Adrenal gland (tissue), 12 donors: ENCODE data around the gene ADAMTSL3. TPM values are rescaled to one million over a fixed set of nuclear protein-coding genes. Genes with fewer than 3 reads are reported as not detected.

Source experiments
- DNase-seq, 7 donors: peaks; one replicate each; pipeline ENCODE4 v3.0.0-alpha.2; 2019 to 2020
- H3K27ac ChIP-seq, 5 donors: fragments of 200-600 bp; sonication (generic) in 4 of 5; 1 replicate in 3 of 5; 2 replicates in 2 of 5; pipeline versions ENCODE4 v1.5.1 to v1.8.0; 2016 to 2020; ENCODE audit warnings: mild to moderate bottlenecking in 1 of 5
- H3K27me3 ChIP-seq: fragments of 200-600 bp; 2 replicates; pipeline ENCODE4 v1.8.0; 2021
- H3K36me3 ChIP-seq, 2 donors: fragments of 200-600 bp; replicated peaks in 1 of 2; 1 replicate in 1 of 2; 2 replicates in 1 of 2; pipeline versions ENCODE4 v1.5.1 to v1.8.0; 2018 to 2022
- H3K4me1 ChIP-seq, 2 donors: fragments of 200-600 bp; replicated peaks in 1 of 2; 1 replicate in 1 of 2; 2 replicates in 1 of 2; pipeline versions ENCODE4 v1.5.1 to v1.8.0; 2018 to 2021
- H3K4me3 ChIP-seq, 4 donors: fragments of 200-600 bp; sonication (generic) in 3 of 4; one replicate each; pipeline ENCODE4 v1.5.1; 2016 to 2018
- H3K9me3 ChIP-seq, 3 donors: fragments of 200-600 bp; sonication (generic) in 1 of 3; replicated peaks in 1 of 3; 1 replicate in 2 of 3; 2 replicates in 1 of 3; pipeline versions ENCODE4 v1.5.1 to v1.8.0; 2016 to 2021
- CTCF ChIP-seq, 6 experiments: fragments of 450-650 bp in 4 of 6; fragments of 200-600 bp in 2 of 6; sonication (generic) in 1 of 6; IDR thresholded peaks; 1 replicate in 5 of 6; 2 replicates in 1 of 6; pipeline versions ENCODE4 v1.5.1 to v1.8.0; 2016 to 2021; ENCODE audit warnings: antibody characterized with exemption in 6 of 6, mild to moderate bottlenecking in 2 of 6, moderate library complexity in 1 of 6
- POLR2A ChIP-seq, 2 donors: fragments of 450-650 bp; IDR thresholded peaks; one replicate each; pipeline ENCODE4 v1.6.1; 2017; ENCODE audit warnings: antibody characterized with exemption in 2 of 2, mild to moderate bottlenecking in 2 of 2, moderate library complexity in 1 of 2
- WGBS, 4 donors: extraction: QIAGEN DNeasy Blood & Tissue Kit in 2 of 4; methylation state at CpG; one replicate each; pipeline versions ENCODE4 v1.1.5 to v1.1.7; 2013 to 2017; 5-methylcytosine and 5-hydroxymethylcytosine counted together
- intact Hi-C, 2 donors: fragments of 100-400 bp; cut with DNase I; formaldehyde crosslinking; loops; one replicate each; pipeline versions ENCODE4 v1.14.1 to v1.15.0; 2022 to 2023
- polyA plus RNA-seq, 3 donors: library from polyadenylated mRNA; stranded (reverse); fragments of 200-250 nt in 2 of 3; fragments of 350-450 nt in 1 of 3; fragmentation: Illumina TruSeq in 1 of 3; extraction: RNeasy Lipid Tissue Mini Kit (QIAGEN cat#74804) in 1 of 3; gene quantifications; one replicate each; pipeline ENCODE4 v1.2.3, GENCODE V29; 2013 to 2014
- total RNA-seq, 9 donors: library from RNA; depleted of rRNA in 4 of 9; stranded (reverse); fragments of >200 nt in 4 of 9; fragments of 120-200 nt in 1 of 9; fragmentation: NEBNext Ultra II Directional in 1 of 9; extraction: Animal tissue kit (Norgen Biotek cat#: 25700) in 1 of 9; gene quantifications; one replicate each; pipeline versions ENCODE4 v1.1.0 to v1.2.4, GENCODE V29; 2013 to 2023
- donor health status: healthy with polysubstance abuse.
- donor health status: Bipolar disorder and iron deficiency.
- donor health status: DM: yes; HTN: yes; CAD: no.
- donor health status: DM: no; HTN: no; CAD: no.
- donor health status: DM: no; HTN: no; CAD: no.
- donor health status: DM: yes; HTN: yes; CAD: no.

ADAMTSL3 gene
- total and polyA plus RNA-seq, 12 donors = 0.98 to 19.7 (median 10.5) TPM

GRCh38 chr15:83695246-83695645 is 41.3 kb downstream of the ADAMTSL3 start:
- DNase-seq = no peak
- Histone ChIP-seq H3K4me1 (no peaks in the 10 kb centered on the region), H3K4me3 (no peak overlapping the region), H3K9me3 (no peaks in the 10 kb centered on the region), H3K36me3 (no peaks in the 10 kb centered on the region), H3K27ac (peak overlapping the region in 1 of 5 donors; percentile 68), H3K27me3 (no peaks in the 10 kb centered on the region)
- intact Hi-C loops = no loop called here
- TF ChIP-seq CTCF (IDR thresholded peaks at IDR 0.05) (no peak), POLR2A (IDR thresholded peaks at IDR 0.05) (no peak)
- 35 to 54% (median 39%) methylated on average over 3 of the region's 3 CpGs for WGBS, 4 donors

- Histone ChIP-seq H3K9me3 (no peaks in the 10 kb centered on the region), H3K27me3 (no peaks in the 10 kb centered on the region), H3K4me1 (no peaks in the 10 kb centered on the region), H3K27ac (peak overlapping the region in 2 of 5 donors; percentile 2 to 45), H3K36me3 (no peaks in the 10 kb centered on the region), H3K4me3 (no peak overlapping the region)
- WGBS, 4 donors = 58 to 67% (median 63%) methylated on average over 6 to 7 of the region's 7 CpGs
- intact Hi-C loops = no loop called here
- TF ChIP-seq POLR2A (IDR thresholded peaks at IDR 0.05) (no peak), CTCF (IDR thresholded peaks at IDR 0.05) (no peak)
- peak in 1 of 7 donors; percentile 5 for DNase-seq
These were observed 42.0 kb downstream of the ADAMTSL3 start for GRCh38 chr15:83695901-83696425.

- Histone ChIP-seq H3K4me3 (no peak overlapping the region), H3K9me3 (no peaks in the 10 kb centered on the region), H3K27me3 (no peaks in the 10 kb centered on the region), H3K27ac (no peak overlapping the region), H3K36me3 (no peaks in the 10 kb centered on the region), H3K4me1 (no peaks in the 10 kb centered on the region)
- intact Hi-C loops = no loop called here
- no peak for TF ChIP-seq CTCF (IDR thresholded peaks at IDR 0.05)
- no peak for TF ChIP-seq POLR2A (IDR thresholded peaks at IDR 0.05)
- DNase-seq = no peak
These were observed 43.8 kb downstream of the ADAMTSL3 start for GRCh38 chr15:83697716-83698115.

- no peak overlapping the region for H3K4me3 ChIP-seq
- H3K36me3 ChIP-seq = no peaks in the 10 kb centered on the region
- intact Hi-C loops = no loop called here
- no peaks in the 10 kb centered on the region for H3K4me1 ChIP-seq
- H3K27me3 ChIP-seq = no peaks in the 10 kb centered on the region
- no peaks in the 10 kb centered on the region for H3K9me3 ChIP-seq
- peak overlapping the region in 1 of 5 donors; percentile 5 for H3K27ac ChIP-seq
- no peak for TF ChIP-seq CTCF (IDR thresholded peaks at IDR 0.05)
- no peak for TF ChIP-seq POLR2A (IDR thresholded peaks at IDR 0.05)
- peak; percentile 58 to 82 (median 73) for DNase-seq
- 36 to 47% (median 38%) methylated on average over 2 to 3 of the region's 3 CpGs for WGBS, 4 donors
These were observed 44.4 kb downstream of the ADAMTSL3 start for GRCh38 chr15:83698294-83698693.
